ENCODE results near the gene DHRS13.
"Not testable (repeated sequence)": the region's sequence is repeated elsewhere in the genome, so short reads cannot be mapped to it uniquely, and the experiment has no call there.

Gene DHRS13

GRCh38 chr17:28862561-28862960 lies 40.3 kb downstream of the DHRS13 start:
- DNase-seq (ENCODE audit: insufficient read length, low spot score) = no peak
- no peak for FAIRE-seq

GRCh38 chr17:28861393-28862203 lies 41.3 kb downstream of the DHRS13 start:
- no peak for DNase-seq (ENCODE audit: insufficient read length, low spot score)
- no peak for FAIRE-seq

- DNase-seq (ENCODE audit: insufficient read length, low spot score) (no peak), FAIRE-seq (no peak)
Observed at GRCh38 chr17:28860363-28860808, 42.5 kb downstream of the DHRS13 start.

DNA sequence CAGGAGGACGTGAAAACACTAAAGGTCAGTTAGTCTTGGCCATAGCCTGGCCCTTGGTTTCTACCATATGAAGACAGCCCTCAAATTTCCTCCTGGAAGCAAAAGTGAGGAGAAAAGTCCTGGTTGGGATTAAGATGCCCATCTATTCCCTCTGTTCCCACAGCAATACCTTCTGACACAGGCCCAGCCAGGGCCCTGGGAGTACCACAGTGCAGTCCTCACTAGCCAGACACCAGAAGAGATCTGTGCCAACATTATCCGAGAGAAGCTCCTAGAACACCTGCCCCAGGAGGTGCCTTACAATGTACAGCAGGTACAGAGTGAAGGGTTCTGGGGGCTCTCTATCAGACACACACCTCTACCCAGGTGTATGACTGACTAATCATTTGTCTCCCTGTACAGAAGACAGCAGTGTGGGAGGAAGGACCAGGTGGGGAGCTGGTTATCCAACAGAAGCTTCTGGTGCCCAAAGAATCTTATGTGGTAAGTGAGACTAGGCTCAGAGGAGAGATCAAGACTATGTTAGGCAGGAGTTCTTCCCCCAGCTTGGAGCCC lies 44.0 kb downstream of the DHRS13 start:
- FAIRE-seq = no peak
- no peak for DNase-seq (ENCODE audit: insufficient read length, low spot score)

GRCh38 chr17:28857905-28858800 lies 44.7 kb downstream of the DHRS13 start:
- FAIRE-seq = no peak
- DNase-seq (ENCODE audit: insufficient read length, low spot score) = no peak

- no peak for DNase-seq (ENCODE audit: insufficient read length, low spot score)
- FAIRE-seq = no peak
Observed at GRCh38 chr17:28856028-28856574, 46.8 kb downstream of the DHRS13 start.

- no peak for DNase-seq (ENCODE audit: insufficient read length, low spot score)
- FAIRE-seq = no peak
Observed at GRCh38 chr17:28855336-28855679, 47.6 kb downstream of the DHRS13 start.

GRCh38 chr17:28854457-28855335 lies 48.2 kb downstream of the DHRS13 start, which contains the start of gene ERAL1:
Gene ERAL1 (plus strand): TSS chr17:28855016. CDS start chr17:28855035, 19 bp downstream.
- DNase-seq (ENCODE audit: insufficient read length, low spot score) (peak; percentile 97), FAIRE-seq (peak; percentile 90)

GRCh38 chr17:28853295-28853694 lies 49.6 kb downstream of the DHRS13 start:
- DNase-seq (ENCODE audit: insufficient read length, low spot score) (no peak), FAIRE-seq (no peak)

DNA sequence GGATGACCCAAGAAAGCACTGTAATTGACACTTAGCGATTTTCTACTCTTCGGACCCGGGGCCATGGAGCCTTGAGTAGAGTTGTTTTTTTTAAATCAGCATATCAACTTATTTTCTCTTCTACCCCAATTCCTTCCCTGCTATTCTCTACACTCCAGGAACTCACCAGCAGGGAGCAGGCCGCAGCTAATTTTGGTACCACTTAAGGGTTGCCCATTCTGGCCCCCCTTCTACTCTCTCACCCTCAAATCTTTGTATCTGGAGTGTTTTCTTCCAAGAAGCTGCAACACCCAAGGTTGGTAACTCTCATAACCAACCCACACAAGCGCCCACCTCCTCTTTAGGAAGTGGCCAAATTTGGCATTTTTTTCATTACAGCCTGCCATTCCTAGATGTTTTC lies 53.6 kb downstream of the DHRS13 start:
- peak; percentile 27 for DNase-seq (ENCODE audit: insufficient read length, low spot score)
- no peak for FAIRE-seq

DNA sequence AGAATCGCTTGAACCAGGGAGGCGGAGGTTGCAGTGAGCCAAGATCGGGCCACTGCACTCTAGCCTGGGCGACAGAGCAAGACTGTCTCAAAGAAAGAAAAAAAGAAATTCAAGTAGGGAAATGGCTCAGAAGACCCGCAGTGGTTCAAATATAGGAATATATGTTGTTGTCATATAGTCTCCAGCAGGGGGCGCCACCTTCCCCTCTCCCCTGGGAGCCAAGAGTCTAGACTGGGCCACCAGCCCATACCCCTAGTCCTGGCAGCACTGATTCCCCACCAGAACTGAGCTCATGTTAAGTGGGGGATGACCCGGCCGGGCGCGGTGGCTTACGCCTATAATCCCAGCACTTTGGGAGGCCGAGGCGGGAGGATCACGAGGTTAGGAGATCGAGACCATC lies 54.2 kb downstream of the DHRS13 start:
- FAIRE-seq = not testable (repeated sequence)
- DNase-seq (ENCODE audit: insufficient read length, low spot score) = peak; percentile 48
